Omental fat pad (tissue), 4 donors: ENCODE data around the gene JAKMIP1. TPM values are rescaled to one million over a fixed set of nuclear protein-coding genes. Genes with fewer than 3 reads are reported as not detected.

ENCODE experiments used
- ATAC-seq: fragments of 150-250 bp; one replicate; pipeline ENCODE4 v1.9.1; 2016; ENCODE audit warnings: mild to moderate bottlenecking, moderate library complexity; ENCODE audit not compliant: low FRiP score
- DNase-seq: peaks from one replicate; pipeline ENCODE4 v3.0.0-alpha.2; 2019; ENCODE audit warnings: low spot score
- total RNA-seq, 4 donors: library from RNA; depleted of rRNA; stranded (reverse); fragments of >200 nt; gene quantifications; one replicate each; pipeline ENCODE4 v1.1.0, GENCODE V29; 2016
- TF ChIP-seq, protein P1 (sequence below), 3 donors: fragments of 450-650 bp; IDR thresholded peaks; one replicate each; pipeline ENCODE4 v1.5.1; 2016 to 2017; ENCODE audit warnings: antibody characterized with exemption in 3 of 3, mild to moderate bottlenecking in 3 of 3, moderate library complexity in 2 of 3

JAKMIP1 gene
- total RNA-seq, 4 donors from 2014 or later = 0.48 to 1.0 (median 0.63) TPM; not detected in 1

DNA sequence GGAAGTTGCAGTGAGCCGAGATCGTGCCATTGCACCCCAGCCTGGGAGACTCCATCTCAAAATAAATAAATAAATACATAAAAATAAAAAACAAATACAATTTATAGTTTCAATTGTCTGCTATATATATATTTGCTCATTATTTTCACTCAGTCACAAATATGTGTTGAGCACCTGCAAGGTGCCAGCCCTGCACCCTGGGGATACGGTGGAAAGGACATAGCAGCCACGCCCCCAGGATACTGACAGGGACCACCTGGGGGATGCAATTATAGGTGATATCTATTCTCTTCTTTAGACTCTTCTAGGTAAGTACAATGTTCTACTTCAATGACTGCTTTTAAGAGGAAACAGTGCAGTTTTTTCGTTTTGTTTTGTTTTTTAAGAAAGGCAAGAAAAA lies 85.0 kb downstream of the JAKMIP1 start:
- ATAC-seq = no peak
- DNase-seq = no peak
- TF ChIP-seq, protein P1, sequence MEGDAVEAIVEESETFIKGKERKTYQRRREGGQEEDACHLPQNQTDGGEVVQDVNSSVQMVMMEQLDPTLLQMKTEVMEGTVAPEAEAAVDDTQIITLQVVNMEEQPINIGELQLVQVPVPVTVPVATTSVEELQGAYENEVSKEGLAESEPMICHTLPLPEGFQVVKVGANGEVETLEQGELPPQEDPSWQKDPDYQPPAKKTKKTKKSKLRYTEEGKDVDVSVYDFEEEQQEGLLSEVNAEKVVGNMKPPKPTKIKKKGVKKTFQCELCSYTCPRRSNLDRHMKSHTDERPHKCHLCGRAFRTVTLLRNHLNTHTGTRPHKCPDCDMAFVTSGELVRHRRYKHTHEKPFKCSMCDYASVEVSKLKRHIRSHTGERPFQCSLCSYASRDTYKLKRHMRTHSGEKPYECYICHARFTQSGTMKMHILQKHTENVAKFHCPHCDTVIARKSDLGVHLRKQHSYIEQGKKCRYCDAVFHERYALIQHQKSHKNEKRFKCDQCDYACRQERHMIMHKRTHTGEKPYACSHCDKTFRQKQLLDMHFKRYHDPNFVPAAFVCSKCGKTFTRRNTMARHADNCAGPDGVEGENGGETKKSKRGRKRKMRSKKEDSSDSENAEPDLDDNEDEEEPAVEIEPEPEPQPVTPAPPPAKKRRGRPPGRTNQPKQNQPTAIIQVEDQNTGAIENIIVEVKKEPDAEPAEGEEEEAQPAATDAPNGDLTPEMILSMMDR (IDR thresholded peaks at IDR 0.05) = no peak

DNA sequence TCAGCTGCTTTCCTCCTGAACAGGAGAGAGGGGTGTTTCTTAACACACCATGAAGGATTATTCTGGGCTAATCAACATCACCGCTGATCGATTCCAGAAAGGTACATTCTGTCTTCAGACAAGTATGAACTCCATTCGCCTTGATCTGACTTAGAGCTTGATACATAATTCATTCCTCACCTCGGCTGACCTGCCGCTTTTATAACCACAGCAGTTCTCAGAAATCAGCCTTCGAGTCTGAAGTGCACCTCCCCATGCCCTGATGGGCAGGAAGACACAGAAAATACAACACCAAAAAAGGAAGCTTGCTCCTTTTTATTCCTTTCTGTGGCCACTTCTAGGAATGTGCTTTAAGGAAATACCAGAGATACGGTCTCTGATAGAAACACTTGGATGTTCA lies 85.7 kb downstream of the JAKMIP1 start:
- ATAC-seq (no peak), DNase-seq (no peak)
- TF ChIP-seq, protein P1 (IDR thresholded peaks at IDR 0.05) = no peak

DNA sequence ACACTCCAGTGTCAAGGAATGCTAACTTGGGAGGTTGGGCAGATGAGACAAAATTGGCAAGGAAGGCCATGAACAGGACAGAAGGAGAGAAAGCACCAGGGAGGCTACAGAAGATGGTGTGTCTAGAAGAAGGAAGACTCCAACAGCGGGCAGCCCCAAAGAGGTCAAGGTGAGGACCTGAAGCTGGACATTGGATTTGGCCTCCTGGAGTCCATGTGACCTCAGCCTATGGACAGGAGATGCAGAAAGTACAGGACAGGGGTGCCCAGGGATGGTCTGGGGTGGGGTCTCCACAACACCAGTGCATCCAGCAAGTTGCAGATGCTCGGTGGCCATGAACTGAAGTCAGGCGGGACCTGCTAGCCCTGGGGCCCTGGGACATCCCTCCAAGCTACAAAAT lies 86.2 kb downstream of the JAKMIP1 start:
- TF ChIP-seq, protein P1 (IDR thresholded peaks at IDR 0.05) = no peak
- no peak for ATAC-seq
- no peak for DNase-seq

DNA sequence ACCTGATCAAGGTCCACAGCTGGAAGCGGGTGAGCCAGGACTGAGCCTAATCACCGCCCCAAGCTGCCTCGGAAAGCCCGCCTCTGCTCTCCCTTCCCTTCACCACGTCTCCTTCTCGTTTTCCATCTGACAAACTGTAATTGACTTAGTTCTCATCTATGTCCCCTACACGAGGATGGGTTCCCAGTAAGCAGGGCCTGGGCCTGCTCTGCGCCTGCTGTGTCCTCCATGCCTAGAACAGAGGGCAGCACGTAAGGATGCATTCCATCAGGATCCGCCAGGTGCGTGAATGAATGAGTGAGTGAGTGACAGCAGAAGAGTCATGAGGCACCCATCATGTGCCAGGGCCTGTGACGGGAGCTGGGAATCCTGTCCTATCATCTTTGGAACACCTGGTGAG lies 86.7 kb downstream of the JAKMIP1 start:
- DNase-seq (no peak), ATAC-seq (no peak)
- TF ChIP-seq, protein P1 (IDR thresholded peaks at IDR 0.05) = no peak

DNA sequence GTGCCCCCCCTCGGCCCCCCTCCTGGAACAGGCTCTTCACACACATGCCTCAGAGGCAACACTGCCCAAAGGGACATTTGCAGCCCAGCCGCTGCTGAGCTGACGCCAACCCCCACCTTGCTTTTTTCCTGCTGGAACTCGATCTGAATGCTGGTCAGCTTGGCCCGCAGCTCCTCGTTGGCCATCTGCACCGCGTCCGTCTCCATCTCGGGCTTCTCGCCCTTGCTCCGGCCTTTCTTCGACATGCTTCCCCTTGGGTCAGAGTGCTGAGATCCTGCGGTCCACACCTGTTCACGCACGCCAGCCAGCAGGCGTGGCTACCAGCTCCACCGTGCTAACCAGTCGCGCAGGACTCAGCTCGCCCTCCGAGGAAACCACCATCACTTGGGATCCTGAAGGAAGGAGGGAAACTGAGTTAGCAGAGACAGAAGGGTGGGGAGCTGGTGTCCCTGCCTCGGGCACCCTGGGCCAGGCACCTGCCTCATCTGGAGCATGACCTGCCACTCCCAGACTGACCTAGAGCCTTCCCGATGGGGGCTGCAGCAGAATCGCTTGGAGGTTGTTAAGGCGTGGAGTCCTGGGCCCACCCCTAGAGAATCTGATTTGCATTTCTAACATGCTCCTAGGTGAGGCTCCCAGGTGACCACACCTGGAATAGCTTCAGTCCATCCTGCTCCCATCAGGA lies 87.6 kb downstream of the JAKMIP1 start:
- DNase-seq (peak; percentile 3), ATAC-seq (no peak)
- TF ChIP-seq, protein P1 (IDR thresholded peaks at IDR 0.05) = no peak

DNA sequence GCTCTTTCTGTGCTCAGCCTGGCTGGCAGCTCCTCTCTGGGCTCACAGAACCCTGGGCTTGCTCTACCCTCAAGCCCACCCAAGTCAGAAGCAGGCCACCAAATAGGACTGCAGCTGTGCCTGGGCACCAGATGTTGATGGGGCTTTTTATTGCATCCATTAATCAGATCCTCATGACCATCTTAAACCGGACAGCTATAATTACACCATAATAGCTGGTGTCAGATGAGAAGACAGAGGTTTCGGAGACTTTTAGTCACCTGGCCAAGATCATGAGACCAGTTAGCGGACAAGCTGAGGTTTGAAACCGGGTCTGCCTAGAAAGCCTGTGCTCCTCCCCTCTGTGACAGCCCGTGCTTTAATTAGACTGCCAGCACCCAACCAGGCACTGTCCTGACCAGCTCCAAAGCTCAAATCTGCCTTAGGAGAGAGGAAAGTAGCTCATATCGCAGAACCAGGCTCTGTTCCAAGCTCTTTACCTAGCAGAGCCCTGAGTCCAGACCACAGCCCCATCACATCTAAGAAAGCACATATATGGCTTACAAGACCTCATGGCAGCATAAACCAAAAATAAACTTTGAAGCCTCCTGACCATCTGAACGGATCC lies 88.9 kb downstream of the JAKMIP1 start:
- no peak for ATAC-seq
- no peak for DNase-seq
- TF ChIP-seq, protein P1 (IDR thresholded peaks at IDR 0.05) = no peak
